K562 (cell line): ENCODE data around the gene YJU2. TPM values are rescaled to one million over a fixed set of nuclear protein-coding genes. Genes with fewer than 3 reads are reported as not detected.
"Not testable (repeated sequence)": the region's sequence is repeated elsewhere in the genome, so short reads cannot be mapped to it uniquely, and the experiment has no call there.

ENCODE experiments used
- ATAC-seq: fragments of 200-7000 bp; cut with Tn5 transposase; 3 replicates; pipeline ENCODE4 v1.9.1; 2020; ENCODE audit warnings: moderate library complexity
- BruUV-seq: library from RNA; stranded (reverse); fragments of 400-500 nt; replicated peaks from 2 replicates; lab custom pipeline; 2021; lab: Mats Ljungman, UMichigan
- CTCF ChIA-PET: fragments of 300-600 bp; formaldehyde crosslinking; extraction: SDS; loops from one replicate; lab custom pipeline; 2021; ENCODE audit warnings: low intra/inter-chr PET ratio; lab: Yijun Ruan, JAX
- POLR2A ChIA-PET: fragments of 300-600, 350-650 bp; sonication (Branson Sonifier 250); formaldehyde crosslinking; extraction: SDS; loops from one replicate; lab custom pipeline; 2021; ENCODE audit warnings: antibody characterized with exemption, inconsistent platforms; lab: Yijun Ruan, JAX
- DNase-seq, 4 experiments: peaks; one replicate each; pipeline versions ENCODE4 v3.0.0 to v3.0.0-alpha.2; 2011 to 2018; ENCODE audit warnings: low spot score in 3 of 4, mixed read lengths in 3 of 4; ENCODE audit errors: extremely low read depth in 1 of 4
- FAIRE-seq: peaks from 2 replicates; lab custom pipeline; 2011; peaks lifted over from hg19 to GRCh38; lab: Jason Lieb, UNC
- H2AFZ ChIP-seq: 2 replicates; pipeline ENCODE4 v1.6.0; 2011; ENCODE audit warnings: low read depth, low read length, control low read depth, inconsistent platforms
- H3K27ac ChIP-seq: fragments of 200-600 bp; 3 replicates; pipeline ENCODE4 v1.8.0; 2011; ENCODE audit warnings: low read depth, mild to moderate bottlenecking, control low read depth, inconsistent platforms, low read length, moderate library complexity, mixed read lengths; ENCODE audit errors: extremely low read depth
- H3K27me3 ChIP-seq, 2 experiments: fragments of 300-600 bp in 1 of 2; 2 replicates in 1 of 2; 3 replicates in 1 of 2; pipeline versions ENCODE4 v1.6.0 to v1.8.0; 2011; ENCODE audit warnings: inconsistent platforms in 2 of 2, low read length in 2 of 2, mild to moderate bottlenecking in 1 of 2, mixed read lengths in 1 of 2, moderate library complexity in 1 of 2; ENCODE audit not compliant: control insufficient read depth in 2 of 2, insufficient read depth in 2 of 2
- H3K36me3 ChIP-seq: fragments of 300-600 bp; 3 replicates; pipeline ENCODE4 v1.8.0; 2011; ENCODE audit warnings: mild to moderate bottlenecking, low read length, inconsistent platforms; ENCODE audit not compliant: control insufficient read depth, insufficient read depth
- H3K4me1 ChIP-seq, 2 experiments: fragments of 200-600 bp in 1 of 2; replicated peaks in 1 of 2; 2 replicates in 1 of 2; 3 replicates in 1 of 2; pipeline versions ENCODE4 v1.5.1 to v1.8.0; 2011; ENCODE audit warnings: inconsistent platforms in 2 of 2, low read length in 2 of 2, mild to moderate bottlenecking in 1 of 2, mixed read lengths in 1 of 2, moderate library complexity in 1 of 2; ENCODE audit not compliant: control insufficient read depth in 2 of 2, insufficient read depth in 2 of 2
- H3K4me2 ChIP-seq: 2 replicates; pipeline ENCODE4 v1.6.1; 2011; ENCODE audit warnings: low read length, control low read depth, inconsistent platforms, mixed read lengths; ENCODE audit not compliant: insufficient read depth
- H3K4me3 ChIP-seq: fragments of 200-600 bp; sonication (generic), shearing (Covaris generic); 2 replicates; pipeline ENCODE4 v1.5.1; 2016; ENCODE audit warnings: control low read depth, inconsistent platforms
- H3K79me2 ChIP-seq: fragments of 200-600 bp; 3 replicates; pipeline ENCODE4 v1.8.0; 2011; ENCODE audit warnings: low read length, inconsistent platforms; ENCODE audit not compliant: control insufficient read depth, insufficient read depth
- H3K9ac ChIP-seq, 2 experiments: 2 replicates each; pipeline versions ENCODE4 v1.6.0 to v1.6.1; 2011; ENCODE audit warnings: low read depth in 2 of 2, low read length in 2 of 2, control low read depth in 1 of 2, inconsistent platforms in 1 of 2, mild to moderate bottlenecking in 1 of 2, mixed read lengths in 1 of 2; ENCODE audit not compliant: insufficient read depth in 1 of 2
- H3K9me1 ChIP-seq: one replicate; pipeline ENCODE4 v1.6.0; 2011; ENCODE audit warnings: inconsistent platforms, mild to moderate bottlenecking, low read length, moderate library complexity; ENCODE audit not compliant: control insufficient read depth, insufficient read depth
- H3K9me3 ChIP-seq: replicated peaks from 2 replicates; pipeline ENCODE4 v1.5.1; 2011; ENCODE audit warnings: low read depth, low read length, inconsistent platforms; ENCODE audit not compliant: control insufficient read depth, insufficient read depth
- H4K20me1 ChIP-seq: replicated peaks from 2 replicates; pipeline ENCODE4 v1.6.1; 2011; ENCODE audit warnings: low read length, inconsistent platforms, mixed read lengths; ENCODE audit not compliant: control insufficient read depth, insufficient read depth
- ADNP ChIP-seq: fragments of 200-800 bp; sonication (Bioruptor generic); IDR thresholded peaks from 2 replicates; pipeline ENCODE4 v1.6.1; 2016; ENCODE audit warnings: missing genetic modification characterization, missing compliant biosample characterization
- ASH1L ChIP-seq: fragments of 450-650 bp; IDR thresholded peaks from 2 replicates; pipeline ENCODE4 v1.6.1; 2018; ENCODE audit warnings: borderline replicate concordance, mild to moderate bottlenecking, low read depth; ENCODE audit not compliant: partially characterized antibody
- BCOR ChIP-seq: fragments of 450-650 bp; IDR thresholded peaks from 2 replicates; pipeline ENCODE4 v1.6.1; 2016
- E2F8 ChIP-seq: fragments of 450-650 bp; IDR thresholded peaks from 2 replicates; pipeline ENCODE4 v1.7.1; 2018; ENCODE audit warnings: mild to moderate bottlenecking, low read depth; ENCODE audit not compliant: partially characterized antibody
- HOXB6 ChIP-seq: fragments of 250-450 bp; sonication (Bioruptor Pico); IDR thresholded peaks from 2 replicates; pipeline ENCODE4 v1.5.1; 2022; ENCODE audit warnings: mild to moderate bottlenecking, borderline replicate concordance
- MXD1 ChIP-seq: fragments of 250-450 bp; sonication (Bioruptor Pico); IDR thresholded peaks from 2 replicates; pipeline ENCODE4 v1.8.0; 2021; ENCODE audit warnings: borderline replicate concordance, mild to moderate bottlenecking, moderate library complexity; ENCODE audit not compliant: poor library complexity, severe bottlenecking
- NONO ChIP-seq, 2 experiments: fragments of 200-400 bp in 1 of 2; fragments of 450-650 bp in 1 of 2; formaldehyde crosslinking in 1 of 2; IDR thresholded peaks; 2 replicates each; pipeline ENCODE4 v1.6.1; 2017; ENCODE audit warnings: low read depth in 2 of 2, mild to moderate bottlenecking in 2 of 2, moderate library complexity in 2 of 2, low read length in 1 of 2
- PHB ChIP-seq: fragments of 250-450 bp; sonication (Bioruptor Pico); IDR thresholded peaks from 2 replicates; pipeline ENCODE4 v1.5.0; 2021
- RUNX1 ChIP-seq: sonication (generic); IDR thresholded peaks from 2 replicates; pipeline ENCODE4 v1.6.1; 2016; ENCODE audit warnings: antibody characterized with exemption, low read depth
- ZNF121 ChIP-seq: sonication (generic); formaldehyde crosslinking; conservative IDR thresholded peaks from 2 replicates; pipeline ENCODE4 v1.8.0; 2022; ENCODE audit warnings: missing genetic modification reagents
- ZNF507 ChIP-seq: conservative IDR thresholded peaks from 2 replicates; pipeline ENCODE4 v1.6.1; 2017; ENCODE audit warnings: missing genetic modification characterization, missing compliant biosample characterization
- ZNF668 ChIP-seq: fragments of 250-450 bp; sonication (Bioruptor Pico); IDR thresholded peaks from 2 replicates; pipeline ENCODE4 v1.8.0; 2022; ENCODE audit warnings: mild to moderate bottlenecking, inconsistent platforms
- ZZZ3 ChIP-seq: fragments of 450-650 bp; IDR thresholded peaks from 2 replicates; pipeline ENCODE4 v1.6.1; 2016; ENCODE audit warnings: antibody characterized with exemption, mild to moderate bottlenecking, moderate library complexity
- WGBS: fragments of 100-300 bp; shearing (Covaris generic); methylation state at CpG from one replicate; pipeline ENCODE4 v1.1.6; 2016; ENCODE audit warnings: low coverage, mixed read lengths; ENCODE audit not compliant: insufficient coverage; ENCODE audit errors: missing lambda C conversion rate; 5-methylcytosine and 5-hydroxymethylcytosine counted together
- in situ Hi-C: fragments of 300-500 bp; cut with MboI; formaldehyde crosslinking; loops from 4 replicates; pipeline ENCODE4 v1.15.0; 2018; ENCODE audit warnings: inconsistent platforms, mixed read lengths
- intact Hi-C: fragments of 100-400 bp; cut with micrococcal nuclease; formaldehyde crosslinking; loops from 2 replicates; pipeline ENCODE4 v1.14.2; 2022
- polyA plus RNA-seq, 8 experiments: library from polyadenylated mRNA; depleted of rRNA in 4 of 8; stranded (reverse) in 5 of 8; unstranded in 3 of 8; fragments of >200 nt; fragmentation: Nextera tagmentation in 2 of 8; fragmentation: Illumina TruSeq in 1 of 8; extraction: Ambion mirVana in 2 of 8; extraction: Trizol in 1 of 8; gene quantifications; 2 replicates each; pipeline versions ENCODE4 v1.2.1 to v1.2.3, GENCODE V29; 2011 to 2014; ENCODE audit warnings: inconsistent platforms in 1 of 8, missing spikeins in 1 of 8
- total RNA-seq, 7 experiments: library from RNA; depleted of rRNA in 6 of 7; stranded (reverse); fragments of >200 nt in 6 of 7; fragmentation: Illumina TruSeq in 2 of 7; extraction: Trizol in 2 of 7; gene quantifications; 2 replicates each; pipeline versions ENCODE4 v1.2.1 to v1.2.3, GENCODE V29; 2011 to 2021; ENCODE audit warnings: low replicate concordance in 1 of 7

YJU2 gene
- total and polyA plus RNA-seq, 9 of the 15 experiments (the other 6 are each of a cell fraction or from before 2014, with no cell fraction given) = 0.41 to 34.9 (median 19.3) TPM

GRCh38 chr19:4237510-4237909 is 9.4 kb upstream of the YJU2 start:
- 46% methylated on average over 16 of the region's 16 CpGs for whole genome bisulfite sequencing
- peaks cover 0 to 18% of the 10 kb centered on the region in 2 experiments; a peak in 2 of 5 replicates for H3K4me1 ChIP-seq
- peaks cover 12 to 23% of the 10 kb centered on the region in 2 experiments; a peak in 3 of 5 replicates for H3K27me3 ChIP-seq
- DNase-seq, H3K4me2 ChIP-seq, H3K4me3 ChIP-seq, in situ Hi-C loops, H3K27ac ChIP-seq, H4K20me1 ChIP-seq, FAIRE-seq, intact Hi-C loops, H3K9me3 ChIP-seq, H3K36me3 ChIP-seq, H3K9me1 ChIP-seq, H3K9ac ChIP-seq, H3K79me2 ChIP-seq, CTCF ChIA-PET, BruUV-seq, H2AFZ ChIP-seq, ATAC-seq: not testable (repeated sequence)
- POLR2A ChIA-PET = interaction anchor here (0.8 to 1.6 kb wide), 2 partner anchors 9 to 24 kb away, joined by 4 read pairs; partner anchors contain the start of gene YJU2
- peak; percentile 58; the same call in 1 of the 2 replicates for TF ChIP-seq ZNF121 (CRISPR knock-in tag)

GRCh38 chr19:4238831-4239230 is 8.0 kb upstream of the YJU2 start:
- POLR2A ChIA-PET = no interaction called here
- in situ Hi-C loops = no loop called here
- WGBS = 6% methylated on average over 4 of the region's 4 CpGs
- no peak for TF ChIP-seq ZNF507 (tag)
- TF ChIP-seq E2F8 = no peak
- no peak for TF ChIP-seq HOXB6
- no peak for TF ChIP-seq ZNF668 (CRISPR knock-in tag)
- 0 out of 2 replicates have a peak, but pooled peaks have one; percentile 28 for TF ChIP-seq ADNP (tag)
- peak; percentile 86 for TF ChIP-seq BCOR
- TF ChIP-seq ASH1L = no peak
- TF ChIP-seq RUNX1 = no peak
- no peak for TF ChIP-seq PHB (CRISPR knock-in tag)
- TF ChIP-seq ZZZ3 = no peak
- no peak for TF ChIP-seq NONO (IDR thresholded peaks at IDR 0.05; ENCODE audit: low read depth in 2 of 2, low read length in 1 of 2)
- no peak for TF ChIP-seq MXD1 (CRISPR knock-in tag)

More at GRCh38 chr19:4238831-4239230, 8.0 kb upstream of the YJU2 start:
- no peaks in the 10 kb centered on the region for H3K79me2 ChIP-seq
- H4K20me1 ChIP-seq = no peaks in the 10 kb centered on the region
- no peak overlapping the region for H3K4me2 ChIP-seq
- no peaks in the 10 kb centered on the region for H3K36me3 ChIP-seq
- CTCF ChIA-PET = no interaction called here
- no peak for DNase-seq
- intact Hi-C loops = no loop called here
- no peak for FAIRE-seq
- no peaks in the 10 kb centered on the region for H3K9me1 ChIP-seq
- BruUV-seq = no TSS peak
- H3K9ac ChIP-seq = no peak overlapping the region
- peaks cover 7% of the 10 kb centered on the region for H3K9me3 ChIP-seq
- peaks cover 0 to 10% of the 10 kb centered on the region in 2 experiments; a peak in 2 of 5 replicates for H3K4me1 ChIP-seq
- H3K4me3 ChIP-seq = no peak overlapping the region
- no peak overlapping the region for H2AFZ ChIP-seq
- H3K27ac ChIP-seq = no peak overlapping the region
- peaks cover 12 to 19% of the 10 kb centered on the region in 2 experiments; a peak in 3 of 5 replicates for H3K27me3 ChIP-seq
- no peak for ATAC-seq
